ENCODE data around the gene NFAT5.

DNA sequence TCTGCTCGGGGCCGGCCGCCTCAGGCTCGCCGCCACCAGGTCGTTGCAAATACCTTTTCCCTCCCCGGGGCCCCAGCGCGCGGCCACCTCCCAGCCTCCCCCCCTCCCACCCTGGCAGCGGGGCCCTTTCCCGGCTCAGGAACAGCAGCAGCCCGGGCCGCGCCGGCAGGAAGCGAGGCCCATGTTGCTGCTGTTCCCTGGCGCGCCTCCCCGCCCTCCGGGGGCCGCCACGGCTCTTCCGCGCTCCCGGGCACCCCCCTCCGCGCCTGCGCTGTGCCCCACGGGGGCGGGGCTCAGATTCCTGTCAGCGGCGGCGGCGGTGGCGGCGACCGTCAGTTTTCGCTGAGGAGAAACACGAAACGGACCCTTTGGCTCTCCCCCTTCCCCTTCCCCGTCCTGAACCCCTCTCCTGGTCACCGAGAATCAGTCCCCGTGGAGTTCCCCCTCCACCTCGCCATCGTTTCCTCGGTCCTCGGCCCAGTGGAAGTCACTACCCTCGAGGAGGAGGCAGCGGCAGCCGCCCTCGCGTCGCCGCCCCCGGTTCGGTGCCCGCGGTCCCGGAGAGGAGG, at the start of gene NFAT5:
- TF ChIP-seq, protein P1, sequence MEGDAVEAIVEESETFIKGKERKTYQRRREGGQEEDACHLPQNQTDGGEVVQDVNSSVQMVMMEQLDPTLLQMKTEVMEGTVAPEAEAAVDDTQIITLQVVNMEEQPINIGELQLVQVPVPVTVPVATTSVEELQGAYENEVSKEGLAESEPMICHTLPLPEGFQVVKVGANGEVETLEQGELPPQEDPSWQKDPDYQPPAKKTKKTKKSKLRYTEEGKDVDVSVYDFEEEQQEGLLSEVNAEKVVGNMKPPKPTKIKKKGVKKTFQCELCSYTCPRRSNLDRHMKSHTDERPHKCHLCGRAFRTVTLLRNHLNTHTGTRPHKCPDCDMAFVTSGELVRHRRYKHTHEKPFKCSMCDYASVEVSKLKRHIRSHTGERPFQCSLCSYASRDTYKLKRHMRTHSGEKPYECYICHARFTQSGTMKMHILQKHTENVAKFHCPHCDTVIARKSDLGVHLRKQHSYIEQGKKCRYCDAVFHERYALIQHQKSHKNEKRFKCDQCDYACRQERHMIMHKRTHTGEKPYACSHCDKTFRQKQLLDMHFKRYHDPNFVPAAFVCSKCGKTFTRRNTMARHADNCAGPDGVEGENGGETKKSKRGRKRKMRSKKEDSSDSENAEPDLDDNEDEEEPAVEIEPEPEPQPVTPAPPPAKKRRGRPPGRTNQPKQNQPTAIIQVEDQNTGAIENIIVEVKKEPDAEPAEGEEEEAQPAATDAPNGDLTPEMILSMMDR (conservative IDR thresholded peaks at IDR 0.05; ENCODE audit: low read length), result no peak
- TF ChIP-seq EZH2phosphoT487 (IDR thresholded peaks at IDR 0.05; ENCODE audit: borderline replicate concordance, low read depth, low read length), result no peak
